ENCODE results near the gene AGO4.
"Not testable (repeated sequence)": the region's sequence is repeated elsewhere in the genome, so short reads cannot be mapped to it uniquely, and the experiment has no call there.

AGO4 gene

GRCh38 chr1:35812754-35813153 is 4.9 kb downstream of the AGO4 start:
- DNase-seq, result not testable (repeated sequence)

- DNase-seq, result no peak
These were observed 17.4 kb downstream of the AGO4 start for GRCh38 chr1:35825255-35825654.

GRCh38 chr1:35832276-35832905 is 24.6 kb downstream of the AGO4 start:
- no peak for DNase-seq

GRCh38 chr1:35833395-35833794 is 25.6 kb downstream of the AGO4 start:
- DNase-seq, result no peak

GRCh38 chr1:35834218-35834617 is 26.4 kb downstream of the AGO4 start:
- no peak for DNase-seq

- no peak for DNase-seq
These were observed 27.6 kb downstream of the AGO4 start for GRCh38 chr1:35835398-35835797.

GRCh38 chr1:35836734-35837133 is 28.9 kb downstream of the AGO4 start:
- no peak for DNase-seq

GRCh38 chr1:35838693-35839245 is 31.0 kb downstream of the AGO4 start:
- no peak for DNase-seq

GRCh38 chr1:35844826-35845225 is 37.0 kb downstream of the AGO4 start:
- DNase-seq, result no peak

- DNase-seq, result no peak
These were observed 38.0 kb downstream of the AGO4 start for GRCh38 chr1:35845766-35846165.

GRCh38 chr1:35847935-35848565 is 40.2 kb downstream of the AGO4 start:
- no peak for DNase-seq

- DNase-seq, result no peak
These were observed 42.2 kb downstream of the AGO4 start for GRCh38 chr1:35850051-35850450.

- DNase-seq, result no peak
These were observed 42.9 kb downstream of the AGO4 start for GRCh38 chr1:35850716-35851115.

- DNase-seq, result no peak
These were observed 43.5 kb downstream of the AGO4 start for GRCh38 chr1:35851132-35851869.

GRCh38 chr1:35852241-35852640 is 44.4 kb downstream of the AGO4 start:
- DNase-seq, result no peak

- no peak for DNase-seq
These were observed 47.3 kb downstream of the AGO4 start for GRCh38 chr1:35854989-35855700.

GRCh38 chr1:35856964-35857363 is 49.1 kb downstream of the AGO4 start:
- DNase-seq, result no peak

- no peak for DNase-seq
These were observed 50.0 kb downstream of the AGO4 start for GRCh38 chr1:35857830-35858229.

- no peak for DNase-seq
These were observed 52.9 kb downstream of the AGO4 start for GRCh38 chr1:35860696-35861095.

- no peak for DNase-seq
These were observed 55.3 kb downstream of the AGO4 start for GRCh38 chr1:35863136-35863535.

- DNase-seq, result no peak
These were observed 56.2 kb downstream of the AGO4 start for GRCh38 chr1:35863881-35864625.

GRCh38 chr1:35864813-35865212 is 57.0 kb downstream of the AGO4 start:
- no peak for DNase-seq

GRCh38 chr1:35866991-35867390 is 59.2 kb downstream of the AGO4 start:
- DNase-seq, result no peak

Measured in activated CD4-positive, CD25-positive, alpha-beta regulatory T cell (primary cell).